Kidney epithelial cell (primary cell): Measurements from ENCODE around the gene SLC16A2. TPM values are rescaled to one million over a fixed set of nuclear protein-coding genes. Genes with fewer than 3 reads are reported as not detected.

Source experiments
- DNase-seq: peaks from one replicate; pipeline ENCODE4 v3.0.0-alpha.2; 2010; ENCODE audit warnings: low read depth
- H3K27me3 ChIP-seq: 2 replicates; pipeline ENCODE4 v1.6.0; 2011; ENCODE audit warnings: low read length; ENCODE audit not compliant: control insufficient read depth, insufficient read depth
- H3K36me3 ChIP-seq: 2 replicates; pipeline ENCODE4 v1.5.1; 2011; ENCODE audit warnings: low read length; ENCODE audit not compliant: control insufficient read depth, insufficient read depth
- H3K4me3 ChIP-seq: 2 replicates; pipeline ENCODE4 v1.5.1; 2011; ENCODE audit warnings: low read depth, mild to moderate bottlenecking, control low read depth, low read length
- total RNA-seq: library from RNA; depleted of rRNA; stranded (reverse); fragments of >200 nt; gene quantifications from 2 replicates; pipeline ENCODE4 v1.2.3, GENCODE V29; 2015
- TF ChIP-seq, protein P1 (sequence below): IDR thresholded peaks from 2 replicates; pipeline ENCODE4 v1.5.1; 2011; ENCODE audit warnings: mild to moderate bottlenecking, moderate library complexity, low read length, control low read depth, inconsistent platforms; ENCODE audit not compliant: insufficient read depth, poor library complexity, severe bottlenecking

SLC16A2 gene
- total RNA-seq, 1 donor from 2014 or later, result 5.0 TPM

DNA sequence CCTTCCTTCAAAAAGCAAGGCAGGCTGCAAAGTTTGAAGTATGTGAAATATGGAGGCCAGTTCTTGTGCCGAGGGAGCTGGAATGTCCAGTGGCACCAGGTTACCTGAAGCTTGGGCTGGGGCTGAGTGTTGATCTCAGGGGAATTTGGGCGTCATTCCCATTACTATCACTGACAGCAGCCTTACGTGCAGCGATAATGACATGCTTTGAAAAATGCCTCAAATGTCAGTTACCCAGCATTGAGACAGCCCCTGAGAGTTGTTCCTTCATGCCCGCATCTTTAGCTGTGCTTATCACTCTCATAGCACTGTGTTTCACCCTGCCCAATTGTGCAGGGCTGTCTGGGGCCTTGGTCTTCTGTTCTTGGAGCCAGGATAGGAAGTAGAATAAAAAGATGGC lies 27.4 kb downstream of the SLC16A2 start:
- Histone ChIP-seq H3K36me3 (no peaks in the 10 kb centered on the region), H3K4me3 (no peak overlapping the region), H3K27me3 (no peaks in the 10 kb centered on the region)
- no peak for DNase-seq
- TF ChIP-seq, protein P1, sequence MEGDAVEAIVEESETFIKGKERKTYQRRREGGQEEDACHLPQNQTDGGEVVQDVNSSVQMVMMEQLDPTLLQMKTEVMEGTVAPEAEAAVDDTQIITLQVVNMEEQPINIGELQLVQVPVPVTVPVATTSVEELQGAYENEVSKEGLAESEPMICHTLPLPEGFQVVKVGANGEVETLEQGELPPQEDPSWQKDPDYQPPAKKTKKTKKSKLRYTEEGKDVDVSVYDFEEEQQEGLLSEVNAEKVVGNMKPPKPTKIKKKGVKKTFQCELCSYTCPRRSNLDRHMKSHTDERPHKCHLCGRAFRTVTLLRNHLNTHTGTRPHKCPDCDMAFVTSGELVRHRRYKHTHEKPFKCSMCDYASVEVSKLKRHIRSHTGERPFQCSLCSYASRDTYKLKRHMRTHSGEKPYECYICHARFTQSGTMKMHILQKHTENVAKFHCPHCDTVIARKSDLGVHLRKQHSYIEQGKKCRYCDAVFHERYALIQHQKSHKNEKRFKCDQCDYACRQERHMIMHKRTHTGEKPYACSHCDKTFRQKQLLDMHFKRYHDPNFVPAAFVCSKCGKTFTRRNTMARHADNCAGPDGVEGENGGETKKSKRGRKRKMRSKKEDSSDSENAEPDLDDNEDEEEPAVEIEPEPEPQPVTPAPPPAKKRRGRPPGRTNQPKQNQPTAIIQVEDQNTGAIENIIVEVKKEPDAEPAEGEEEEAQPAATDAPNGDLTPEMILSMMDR, result no peak

DNA sequence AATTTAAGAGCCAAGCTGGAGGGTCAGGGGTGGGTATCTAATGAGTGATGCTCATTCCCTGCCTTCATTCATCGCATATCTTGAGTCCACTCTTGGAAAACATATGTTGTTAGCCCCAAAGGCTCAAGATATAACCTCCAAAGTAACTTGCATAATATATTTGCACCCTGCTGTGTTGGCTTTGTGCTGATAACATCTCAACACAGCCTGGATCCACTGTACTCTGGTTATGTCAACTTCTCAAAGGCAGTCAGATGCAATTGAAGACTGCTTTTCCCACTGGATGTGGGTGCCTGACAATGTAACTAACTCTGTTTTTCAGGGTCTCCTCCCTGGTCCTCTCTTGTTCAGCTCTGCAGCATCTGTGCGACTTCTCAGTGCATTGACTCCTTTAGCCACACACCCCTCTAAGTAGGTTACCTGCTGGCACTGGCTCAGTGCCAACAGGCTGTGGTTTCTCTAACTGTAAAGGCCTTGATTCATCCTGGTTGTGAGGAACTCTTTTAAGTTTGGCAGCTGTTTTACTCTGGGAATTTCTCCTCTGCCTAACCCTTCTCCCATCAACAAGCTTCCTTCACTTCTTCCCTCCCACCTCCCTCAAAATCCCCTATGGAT lies 28.1 kb downstream of the SLC16A2 start:
- TF ChIP-seq, protein P1, result no peak
- DNase-seq, result peak; percentile 12
- H3K27me3 ChIP-seq, result no peaks in the 10 kb centered on the region
- no peak overlapping the region for H3K4me3 ChIP-seq
- H3K36me3 ChIP-seq, result no peaks in the 10 kb centered on the region

DNA sequence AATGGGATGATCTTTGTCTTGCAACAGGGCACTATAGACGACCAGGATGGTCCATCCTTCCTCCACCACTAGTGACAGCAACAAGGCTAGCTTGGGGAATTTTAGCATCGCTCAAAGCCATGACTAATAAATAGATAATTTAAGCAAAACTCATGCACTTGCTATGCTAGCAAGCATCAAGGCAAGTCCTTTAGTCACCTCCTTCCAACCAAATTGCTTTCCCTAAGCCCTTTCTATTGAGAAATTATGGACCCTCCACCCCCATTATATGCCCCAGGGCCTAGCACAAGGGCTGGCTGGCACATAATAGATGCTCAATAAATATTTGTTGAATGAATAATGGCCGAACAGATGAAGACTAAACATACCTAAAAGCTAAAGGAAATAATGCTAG lies 28.6 kb downstream of the SLC16A2 start:
- peak; percentile 5 for DNase-seq
- Histone ChIP-seq H3K27me3 (no peaks in the 10 kb centered on the region), H3K36me3 (no peaks in the 10 kb centered on the region), H3K4me3 (no peak overlapping the region)
- TF ChIP-seq, protein P1, result no peak

DNA sequence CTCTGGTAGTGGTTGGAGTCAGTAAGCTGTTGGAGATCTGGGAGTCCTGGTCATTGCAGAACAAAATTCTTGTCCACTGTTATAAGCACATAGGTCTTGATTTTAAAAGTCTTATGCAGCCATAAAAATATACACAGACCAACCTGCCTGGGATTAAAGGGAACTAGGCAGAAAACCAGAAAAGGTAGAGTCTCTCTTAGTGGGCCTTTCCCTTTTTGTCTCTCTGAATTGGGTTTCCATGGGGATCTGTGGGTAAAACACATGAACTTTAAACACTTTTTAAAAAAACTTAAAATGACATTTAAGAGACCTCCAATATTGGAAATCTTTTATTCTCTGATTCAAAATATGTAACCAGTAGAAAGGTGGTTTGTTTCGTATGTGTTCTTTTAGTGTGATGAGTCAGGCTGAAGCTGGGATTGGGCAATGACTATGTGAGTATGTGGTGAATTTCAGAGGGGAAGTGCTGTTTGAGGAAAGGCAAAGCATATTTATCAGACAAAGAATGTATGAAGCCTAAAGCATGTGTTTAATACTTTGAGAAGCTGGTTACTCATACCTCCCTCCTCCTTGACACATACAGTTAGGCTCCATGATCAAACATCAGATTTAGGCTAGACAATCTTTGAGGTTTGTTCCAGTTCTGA lies 29.6 kb downstream of the SLC16A2 start:
- Histone ChIP-seq H3K27me3 (no peaks in the 10 kb centered on the region), H3K36me3 (no peaks in the 10 kb centered on the region), H3K4me3 (no peak overlapping the region)
- TF ChIP-seq, protein P1, result no peak
- peak; percentile 67 for DNase-seq

DNA sequence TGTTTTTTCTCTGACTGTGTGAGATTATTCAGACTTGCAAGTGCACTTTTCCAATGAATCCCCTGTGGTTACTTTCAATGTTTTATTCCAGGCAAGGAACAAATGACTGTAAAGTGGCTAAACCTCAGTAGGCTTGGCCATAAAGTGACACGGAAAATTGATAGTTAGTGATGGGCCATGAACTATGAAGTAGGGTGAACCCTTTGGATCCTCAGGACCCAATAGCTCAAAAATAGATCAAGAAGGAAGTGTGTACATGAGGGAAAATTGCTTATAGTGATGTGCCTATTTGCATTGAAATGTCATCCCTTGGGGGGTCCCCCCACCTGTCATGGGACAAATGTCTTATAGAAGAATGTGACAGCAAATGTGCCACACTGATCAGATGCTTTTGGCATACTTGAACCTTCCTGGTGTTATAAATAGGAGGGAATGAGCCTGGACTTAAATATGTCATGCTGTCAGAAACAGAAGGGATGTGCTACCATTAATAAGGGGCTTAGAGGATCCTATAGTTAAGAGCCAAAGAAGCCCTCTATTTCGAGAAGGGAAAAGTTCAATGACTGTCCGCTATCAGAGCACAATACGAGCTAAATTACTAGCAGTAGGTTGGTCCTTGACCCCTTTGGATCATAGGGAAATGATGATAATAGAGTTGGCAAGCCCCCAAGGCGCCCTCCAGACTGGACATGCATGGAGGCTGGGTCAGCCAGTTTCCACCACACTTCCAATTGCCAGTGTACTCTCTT lies 30.3 kb downstream of the SLC16A2 start:
- H3K4me3 ChIP-seq, result no peak overlapping the region
- H3K36me3 ChIP-seq, result no peaks in the 10 kb centered on the region
- no peaks in the 10 kb centered on the region for H3K27me3 ChIP-seq
- DNase-seq, result no peak
- TF ChIP-seq, protein P1, result no peak
